ENCODE measurements around the gene SRPX2. TPM values are rescaled to one million over a fixed set of nuclear protein-coding genes. Genes with fewer than 3 reads are reported as not detected.
"Not testable (repeated sequence)": the region's sequence is repeated elsewhere in the genome, so short reads cannot be mapped to it uniquely, and the experiment has no call there.

SRPX2 gene
- total and polyA plus RNA-seq, 4 donors: 5.6 to 19.1 (median 10.9) TPM

GRCh38 chrX:100720301-100720700 is 76.3 kb downstream of the SRPX2 start:
- Histone ChIP-seq H3K9ac (ENCODE audit: insufficient read depth in 1 of 2, low read length in 2 of 2) (no peak overlapping the region), H3K27me3 (ENCODE audit: control insufficient read depth in 3 of 3, insufficient read depth in 3 of 3, low read length in 2 of 3) (peaks cover 0 to 11% (median 4%) of the 10 kb centered on the region in 3 donors), H3K9me3 (ENCODE audit: control insufficient read depth in 4 of 4, insufficient read depth in 3 of 4, low read length in 3 of 4) (no peaks in the 10 kb centered on the region), H3K36me3 (ENCODE audit: control insufficient read depth in 4 of 4, insufficient read depth in 4 of 4, low read length in 4 of 4) (no peaks in the 10 kb centered on the region), H3K4me3 (no peak overlapping the region), H3K27ac (ENCODE audit: low read depth in 1 of 2, low read length in 1 of 2) (no peak overlapping the region), H3K4me1 (ENCODE audit: control insufficient read depth in 5 of 5, insufficient read depth in 5 of 5, low read length in 5 of 5) (no peaks in the 10 kb centered on the region)
- 65 to 91% methylated on average over 2 of the region's 2 CpGs for WGBS, 2 donors
- no peak for DNase-seq
- no peak for ATAC-seq (ENCODE audit: insufficient read depth, low FRiP score)
- TF ChIP-seq CTCF (IDR thresholded peaks at IDR 0.05; ENCODE audit: control extremely low read depth, extremely low read depth): no peak

- H3K27ac ChIP-seq (ENCODE audit: low read depth in 1 of 2, low read length in 1 of 2): no peak overlapping the region
- H3K4me3 ChIP-seq: no peak overlapping the region
- H3K36me3 ChIP-seq (ENCODE audit: control insufficient read depth in 4 of 4, insufficient read depth in 4 of 4, low read length in 4 of 4): no peaks in the 10 kb centered on the region
- no peaks in the 10 kb centered on the region for H3K9me3 ChIP-seq (ENCODE audit: control insufficient read depth in 4 of 4, insufficient read depth in 3 of 4, low read length in 3 of 4)
- DNase-seq: no peak
- no peak for TF ChIP-seq CTCF (IDR thresholded peaks at IDR 0.05; ENCODE audit: control extremely low read depth, extremely low read depth)
- no peaks in the 10 kb centered on the region for H3K4me1 ChIP-seq (ENCODE audit: control insufficient read depth in 5 of 5, insufficient read depth in 5 of 5, low read length in 5 of 5)
- no peak for ATAC-seq (ENCODE audit: insufficient read depth, low FRiP score)
- no peak overlapping the region for H3K9ac ChIP-seq (ENCODE audit: insufficient read depth in 1 of 2, low read length in 2 of 2)
- peaks cover 0 to 11% (median 4%) of the 10 kb centered on the region in 3 donors for H3K27me3 ChIP-seq (ENCODE audit: control insufficient read depth in 3 of 3, insufficient read depth in 3 of 3, low read length in 2 of 3)
Measured at GRCh38 chrX:100721328-100721727, 77.3 kb downstream of the SRPX2 start.

GRCh38 chrX:100724006-100724405 is 80.0 kb downstream of the SRPX2 start:
- ATAC-seq (ENCODE audit: insufficient read depth, low FRiP score); H3K27me3 ChIP-seq (ENCODE audit: control insufficient read depth in 3 of 3, insufficient read depth in 3 of 3, low read length in 2 of 3); H3K27ac ChIP-seq (ENCODE audit: low read depth in 1 of 2, low read length in 1 of 2); H3K4me1 ChIP-seq (ENCODE audit: control insufficient read depth in 5 of 5, insufficient read depth in 5 of 5, low read length in 5 of 5); H3K4me3 ChIP-seq; H3K9ac ChIP-seq (ENCODE audit: insufficient read depth in 1 of 2, low read length in 2 of 2); DNase-seq; H3K9me3 ChIP-seq (ENCODE audit: control insufficient read depth in 4 of 4, insufficient read depth in 3 of 4, low read length in 3 of 4); H3K36me3 ChIP-seq (ENCODE audit: control insufficient read depth in 4 of 4, insufficient read depth in 4 of 4, low read length in 4 of 4): not testable (repeated sequence)
- 95% methylated on average over 7 to 25 of the region's 30 CpGs for WGBS, 2 donors

Other genes with a start within 250 kb of the SRPX2 start
- gene PCDH19, start 233.9 kb upstream of the SRPX2 start, total RNA-seq: under 1 TPM; 0.37 to 0.97 TPM
- under 1 TPM; 0.01 to 0.02 TPM for gene PCDH19, start 233.9 kb upstream of the SRPX2 start, polyA plus RNA-seq
- gene TNMD, start 59.3 kb upstream of the SRPX2 start, total RNA-seq: not detected
- gene TNMD, start 59.3 kb upstream of the SRPX2 start, polyA plus RNA-seq: not detected
- 10 to 100 TPM; 17.4 to 56.2 TPM for gene TSPAN6, start 7.4 kb upstream of the SRPX2 start, total RNA-seq
- 10 to 100 TPM; 11.7 to 15.1 TPM for gene TSPAN6, start 7.4 kb upstream of the SRPX2 start, polyA plus RNA-seq
- gene SYTL4, start 87.9 kb downstream of the SRPX2 start, total RNA-seq: 10 to 100 TPM in 1 of 2 donors, 1 to 10 TPM in 1; 5.6 to 11.7 TPM
- gene SYTL4, start 87.9 kb downstream of the SRPX2 start, polyA plus RNA-seq: 1 to 10 TPM; 3.4 to 3.8 TPM
- gene CSTF2, start 176.2 kb downstream of the SRPX2 start, total RNA-seq: 10 to 100 TPM; 12.3 to 18.5 TPM
- 10 to 100 TPM in 1 of 2 donors, 1 to 10 TPM in 1; 4.6 to 13.3 TPM for gene CSTF2, start 176.2 kb downstream of the SRPX2 start, polyA plus RNA-seq
- under 1 TPM in 1 of 2 donors, not detected in 1; 0.12 TPM for gene NOX1, start 230.2 kb downstream of the SRPX2 start, total RNA-seq
- under 1 TPM; 0.08 to 0.11 TPM for gene NOX1, start 230.2 kb downstream of the SRPX2 start, polyA plus RNA-seq